Activated naive CD8-positive, alpha-beta T cell treated with anti-CD3 and anti-CD28 coated beads, Interleukin-2, amount 10 ng/mL, durations not matched to agents 7 days and 5 days (primary cell): ENCODE measurements around the gene EXOC6. TPM values are rescaled to one million over a fixed set of nuclear protein-coding genes. Genes with fewer than 3 reads are reported as not detected.

Experiments
- total RNA-seq, 2 experiments: library from RNA; stranded (reverse); gene quantifications; one replicate each; pipeline ENCODE4 v1.2.3, GENCODE V29; 2021

EXOC6 gene
- total RNA-seq, 2 experiments from 2014 or later: 10.4 to 10.6 TPM

Other genes with a start within 250 kb of the EXOC6 start
- under 1 TPM in 1 of 2 experiments, not detected in 1; 0.37 TPM for gene HHEX, start 158.6 kb upstream of the EXOC6 start, total RNA-seq
- under 1 TPM in 1 of 2 experiments, not detected in 1; 0.17 TPM for gene CYP26C1, start 212.3 kb downstream of the EXOC6 start, total RNA-seq
- gene CYP26A1, start 225.4 kb downstream of the EXOC6 start, total RNA-seq: under 1 TPM in 1 of 2 experiments, not detected in 1; 0.31 TPM